Fibroblast of skin of abdomen (primary cell): Measurements from ENCODE around the gene EPB41.
A peak's percentile ranks its signal among the peaks of the same experiment; 100 is the strongest.
"Not testable (repeated sequence)": the region's sequence is repeated elsewhere in the genome, so short reads cannot be mapped to it uniquely, and the experiment has no call there.

ENCODE experiments used
- DNase-seq: peaks from one replicate; pipeline ENCODE4 v3.0.0-alpha.2; 2013

EPB41 gene

GRCh38 chr1:28982198-28982597, 67.8 kb downstream of the EPB41 start:
- no peak for DNase-seq

- no peak for DNase-seq
These were observed 68.7 kb downstream of the EPB41 start for GRCh38 chr1:28983091-28983490.

DNA sequence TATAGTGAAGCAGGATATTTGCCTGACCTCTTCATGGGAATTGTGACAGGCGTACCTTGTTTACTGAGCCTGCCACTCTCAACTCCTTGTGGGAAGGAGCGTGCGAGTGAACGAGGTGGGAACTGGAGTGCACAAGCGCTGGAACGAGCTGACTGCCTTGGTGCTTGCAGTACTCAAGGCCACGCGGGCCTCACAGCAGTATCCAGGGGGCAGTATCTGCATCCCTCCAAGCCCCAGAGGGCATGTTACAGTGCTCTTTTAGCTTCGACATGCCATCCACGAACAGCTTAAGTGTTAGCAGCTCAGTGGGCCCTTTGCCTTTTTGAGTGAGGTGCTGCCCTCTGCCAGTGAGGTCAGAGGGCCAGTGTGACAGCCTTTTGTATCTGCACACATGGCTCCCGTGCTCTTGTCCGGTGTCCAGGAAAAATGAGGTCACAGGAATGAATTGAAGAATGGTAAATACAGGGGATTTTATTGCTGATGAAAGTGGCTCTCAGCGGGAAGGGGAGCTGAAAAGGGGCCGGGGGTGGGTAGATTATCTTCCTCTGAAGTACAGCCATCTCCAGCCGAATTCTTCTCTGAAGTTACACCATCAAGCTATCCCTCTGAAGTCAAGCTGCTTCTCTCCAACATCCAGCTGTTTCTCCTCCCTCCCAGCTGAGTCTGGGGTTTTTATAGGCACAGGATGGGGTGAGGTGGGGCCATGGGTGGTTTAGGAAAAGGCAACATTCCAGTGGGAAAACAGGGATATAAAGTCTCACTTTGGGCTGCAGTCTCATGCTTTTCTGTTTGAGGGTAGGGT, 69.3 kb downstream of the EPB41 start:
- no peak for DNase-seq

- no peak for DNase-seq
These were observed 69.9 kb downstream of the EPB41 start for GRCh38 chr1:28984311-28984684.

- no peak for DNase-seq
These were observed 71.1 kb downstream of the EPB41 start for GRCh38 chr1:28985427-28985826.

GRCh38 chr1:28986306-28986910, 72.0 kb downstream of the EPB41 start:
- DNase-seq, result no peak

DNA sequence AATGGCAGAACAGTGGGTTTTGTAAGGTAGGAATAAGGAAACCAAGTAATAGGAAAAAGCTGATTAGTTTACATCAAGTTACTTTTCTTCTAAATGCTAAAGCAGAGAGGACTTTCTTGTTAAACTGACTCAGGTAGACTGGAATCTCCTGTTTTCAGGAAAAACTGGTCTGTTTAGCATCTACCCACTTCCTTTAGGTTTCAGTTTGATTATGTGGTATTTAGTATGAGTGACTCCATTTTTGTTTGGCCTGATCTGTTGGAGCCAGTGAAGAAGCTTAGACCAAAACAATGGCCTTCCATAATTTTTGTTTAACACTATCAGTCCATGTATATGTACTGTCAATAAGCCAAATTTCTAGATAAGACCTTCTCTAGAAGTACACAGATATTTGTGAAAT, 88.4 kb downstream of the EPB41 start:
- no peak for DNase-seq

- DNase-seq, result no peak
These were observed 89.9 kb downstream of the EPB41 start for GRCh38 chr1:29004288-29004687.

- no peak for DNase-seq
These were observed 90.4 kb downstream of the EPB41 start for GRCh38 chr1:29004798-29005197.

- DNase-seq, result no peak
These were observed 97.4 kb downstream of the EPB41 start for GRCh38 chr1:29011775-29012174.

DNA sequence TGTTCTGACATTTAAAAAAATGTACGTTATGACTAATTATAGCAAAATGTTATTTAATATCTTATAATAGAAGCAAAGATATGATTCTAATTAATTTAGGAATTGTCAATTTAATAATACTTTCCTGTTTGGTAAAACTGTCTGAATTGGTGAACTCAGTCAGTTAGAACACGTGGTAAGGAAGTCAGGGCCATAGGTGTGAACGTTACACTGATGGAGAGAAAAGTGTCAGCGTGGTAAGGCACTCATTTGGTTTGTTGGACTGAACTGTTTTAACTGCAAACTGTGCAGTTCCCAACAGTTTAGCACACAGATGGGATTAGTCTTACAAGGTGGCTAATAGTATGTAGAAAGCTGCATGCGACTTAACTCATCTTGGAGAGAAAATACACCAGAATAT, 102.9 kb downstream of the EPB41 start:
- no peak for DNase-seq

DNA sequence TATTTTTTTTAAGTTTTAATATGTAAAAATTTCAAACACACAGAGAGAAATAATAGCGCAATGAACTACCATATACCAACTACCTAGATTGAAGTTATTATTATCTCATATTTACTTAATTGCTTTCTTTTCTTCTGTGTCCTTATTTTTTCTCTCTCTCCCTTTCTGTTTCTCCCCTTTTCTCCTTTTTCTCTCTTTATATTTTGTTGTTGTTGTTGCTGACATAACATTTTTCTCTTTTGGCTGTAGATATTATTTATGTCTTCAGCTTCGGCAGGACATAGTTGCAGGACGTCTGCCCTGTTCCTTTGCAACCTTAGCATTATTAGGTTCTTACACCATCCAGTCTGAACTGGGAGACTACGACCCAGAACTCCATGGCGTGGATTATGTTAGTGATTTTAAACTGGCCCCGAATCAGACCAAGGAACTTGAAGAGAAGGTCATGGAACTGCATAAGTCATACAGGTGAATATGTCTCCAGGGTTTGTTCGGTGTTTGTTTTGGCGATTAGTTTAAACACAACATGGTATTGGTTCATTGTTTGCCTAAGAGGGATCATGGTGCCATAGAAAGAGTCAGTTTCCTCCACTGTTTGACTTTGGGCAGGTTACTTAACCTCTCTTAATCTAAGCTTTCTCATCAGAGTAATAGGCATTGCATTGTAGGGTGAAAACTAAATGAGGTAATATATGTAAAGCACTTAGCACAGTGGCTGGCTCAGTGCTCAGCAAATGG, 103.8 kb downstream of the EPB41 start:
- no peak for DNase-seq

GRCh38 chr1:29022620-29023019, 108.3 kb downstream of the EPB41 start:
- no peak for DNase-seq

GRCh38 chr1:29029667-29030066, 115.3 kb downstream of the EPB41 start:
- no peak for DNase-seq

DNA sequence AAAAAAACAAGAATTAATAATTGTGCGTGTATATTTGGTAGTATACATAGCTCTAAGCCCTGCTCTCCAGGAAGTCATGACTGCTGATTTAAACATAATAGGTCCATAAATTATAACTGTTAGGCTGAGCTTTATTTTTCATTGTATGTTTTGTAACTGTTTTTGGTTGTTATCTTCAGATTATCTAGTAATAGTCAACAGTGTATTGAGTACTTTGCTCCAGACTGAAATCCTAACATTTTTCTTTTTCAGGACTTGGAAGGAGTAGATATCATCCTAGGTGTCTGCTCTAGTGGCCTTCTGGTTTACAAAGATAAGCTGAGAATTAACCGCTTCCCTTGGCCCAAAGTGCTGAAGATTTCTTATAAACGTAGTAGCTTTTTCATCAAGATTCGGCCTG, 118.5 kb downstream of the EPB41 start:
- DNase-seq, result no peak

DNA sequence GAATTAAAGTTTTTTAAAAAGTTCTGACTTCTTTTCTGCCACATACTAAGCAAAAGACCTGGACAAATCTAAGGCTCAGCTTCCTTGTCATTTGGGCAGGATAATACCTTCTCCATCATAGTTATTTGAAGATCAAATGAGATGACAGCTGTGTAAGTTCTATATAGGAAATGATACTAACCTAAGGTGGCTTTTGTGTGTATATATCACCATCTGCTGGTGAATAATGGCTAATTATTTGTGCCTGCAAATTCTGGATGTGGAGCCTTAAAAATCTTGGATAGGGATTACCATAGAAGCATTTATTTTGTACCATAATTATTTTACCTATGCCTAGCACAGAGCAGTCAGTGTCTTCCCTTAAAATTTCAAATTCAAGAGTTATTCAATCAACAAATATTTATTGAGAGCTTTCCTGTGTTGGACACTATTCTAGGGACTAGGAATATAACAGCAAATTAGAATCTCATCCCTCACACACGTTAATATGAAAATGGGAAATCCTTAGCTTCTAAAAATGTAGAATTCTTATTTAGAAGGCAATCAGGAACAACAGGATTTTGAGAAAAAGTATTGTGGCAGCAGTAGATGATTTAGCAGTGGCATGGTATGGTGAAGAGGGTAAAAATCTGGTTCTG, 119.6 kb downstream of the EPB41 start:
- peak; percentile 39 for DNase-seq

- DNase-seq, result peak; percentile 49
These were observed 129.1 kb downstream of the EPB41 start for GRCh38 chr1:29043274-29043965.

DNA sequence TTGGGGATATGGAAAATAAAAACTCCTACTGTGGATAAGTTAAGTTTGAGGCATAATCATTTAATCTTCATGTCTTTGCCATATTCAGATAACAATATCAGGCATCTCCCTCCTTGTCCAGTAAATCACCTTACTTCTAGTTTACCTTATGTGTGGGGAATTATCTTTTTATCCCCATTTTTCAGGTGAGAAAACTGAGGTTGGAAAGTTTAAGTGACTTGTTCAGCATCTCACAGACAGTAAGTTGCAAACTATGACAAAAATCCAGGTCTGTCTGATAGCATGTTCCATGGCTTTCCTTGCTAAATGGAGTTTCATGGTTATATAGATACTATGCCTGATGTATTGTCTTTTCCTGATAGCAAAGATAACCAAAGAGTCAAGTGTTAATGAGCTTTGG, 129.6 kb downstream of the EPB41 start:
- no peak for DNase-seq

DNA sequence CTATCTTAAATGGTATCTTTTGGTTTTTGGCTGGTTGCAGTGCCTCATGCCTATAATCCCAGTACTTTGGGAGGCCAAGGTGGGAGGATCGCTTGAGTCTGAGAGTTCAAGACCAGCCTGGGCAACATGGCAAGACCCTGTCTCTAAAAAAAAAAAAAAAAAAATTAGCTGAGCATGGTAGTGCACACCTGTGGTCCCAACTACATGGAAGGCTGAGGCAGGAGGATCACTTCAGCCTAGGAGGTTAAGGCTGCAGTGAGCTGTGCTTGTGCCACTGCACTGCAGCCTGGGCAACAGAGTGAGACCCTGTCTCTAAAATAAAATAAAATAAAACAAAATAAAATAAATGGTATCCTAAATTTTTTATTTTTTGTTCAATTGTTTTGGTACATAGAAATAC, 131.3 kb downstream of the EPB41 start:
- DNase-seq, result not testable (repeated sequence)

DNA sequence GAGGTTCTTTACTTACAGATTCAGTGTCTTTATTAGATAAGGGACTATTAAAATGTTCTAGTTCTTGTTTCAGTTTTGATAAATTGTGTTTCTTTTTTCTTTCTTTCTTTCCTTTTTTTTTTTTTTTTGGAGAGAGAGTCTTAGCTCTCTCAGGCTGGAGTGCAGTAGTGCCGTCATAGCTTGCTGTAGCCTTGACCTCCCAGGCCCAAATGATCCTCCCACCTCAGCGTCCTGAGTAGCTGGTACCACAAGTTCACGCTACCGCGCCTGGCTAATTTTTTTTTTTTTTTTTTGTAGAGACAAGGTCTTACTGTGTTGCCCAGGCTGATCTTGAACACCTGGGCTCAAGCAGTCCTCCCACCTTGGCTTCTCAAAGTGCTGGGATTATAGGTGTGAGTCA, 132.8 kb downstream of the EPB41 start:
- DNase-seq, result no peak

GRCh38 chr1:29050166-29050565, 135.8 kb downstream of the EPB41 start:
- DNase-seq, result peak; percentile 4

DNA sequence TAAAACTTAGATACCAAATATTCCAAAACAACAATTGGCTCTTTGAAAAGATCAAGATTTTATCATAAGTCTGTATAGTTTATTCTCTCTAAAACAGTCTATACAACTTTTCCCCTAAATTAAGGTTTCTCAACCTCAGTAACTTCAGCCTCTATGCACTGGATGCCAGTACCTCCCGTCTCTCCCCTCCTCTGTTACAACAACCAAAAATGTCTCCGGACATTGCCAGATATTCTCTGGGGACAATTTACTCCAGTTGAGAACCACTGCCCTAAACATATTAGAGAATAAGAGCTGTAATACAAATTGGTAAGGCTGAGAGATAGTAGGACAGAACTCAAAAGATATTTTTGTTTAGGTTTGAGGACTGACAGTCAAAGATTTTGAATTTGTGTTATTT, 137.7 kb downstream of the EPB41 start:
- DNase-seq, result no peak

DNA sequence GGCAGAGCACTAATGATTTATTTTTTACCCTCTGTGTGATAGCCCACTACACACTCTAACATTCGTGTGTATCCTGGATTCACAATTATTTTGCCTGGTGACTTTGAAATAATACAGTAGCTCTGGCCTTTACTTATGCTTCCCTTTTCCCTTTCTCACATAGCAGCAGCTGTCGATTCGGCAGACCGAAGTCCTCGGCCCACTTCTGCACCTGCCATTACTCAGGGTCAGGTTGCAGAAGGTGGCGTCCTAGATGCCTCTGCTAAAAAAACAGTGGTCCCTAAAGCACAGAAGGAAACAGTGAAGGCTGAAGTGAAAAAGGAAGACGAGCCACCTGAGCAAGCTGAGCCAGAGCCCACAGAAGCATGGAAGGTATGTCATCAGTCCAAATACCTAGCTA, 138.6 kb downstream of the EPB41 start:
- DNase-seq, result no peak
